GM23338 (cell line): Measurements from ENCODE around the gene KLHDC7B. TPM values are rescaled to one million over a fixed set of nuclear protein-coding genes. Genes with fewer than 3 reads are reported as not detected.

Source experiments
- ATAC-seq: fragments of 200-7000 bp; cut with Tn5 transposase; 3 replicates; pipeline ENCODE4 v1.9.1; 2020
- DNase-seq: peaks from one replicate; pipeline ENCODE4 v3.0.0-alpha.2; 2015; ENCODE audit warnings: low spot score
- H2AFZ ChIP-seq: fragments of 200-600 bp; sonication (generic); 2 replicates; pipeline ENCODE4 v1.8.0; 2016; ENCODE audit warnings: antibody characterized with exemption, mild to moderate bottlenecking, moderate library complexity
- H3F3A ChIP-seq: fragments of 200-600 bp; sonication (generic); replicated peaks from 2 replicates; pipeline ENCODE4 v1.8.0; 2017; ENCODE audit warnings: antibody characterized with exemption, mixed run types, low read depth
- H3K27ac ChIP-seq: fragments of 200-600 bp; sonication (generic); 2 replicates; pipeline ENCODE4 v1.6.1; 2016; ENCODE audit warnings: low read depth
- H3K27me3 ChIP-seq: fragments of 200-600 bp; sonication (generic); 2 replicates; pipeline ENCODE4 v1.8.0; 2016; ENCODE audit warnings: mild to moderate bottlenecking, mixed run types, moderate library complexity; ENCODE audit not compliant: insufficient read depth
- H3K36me3 ChIP-seq: fragments of 200-600 bp; sonication (generic); 2 replicates; pipeline ENCODE4 v1.8.0; 2016; ENCODE audit warnings: mild to moderate bottlenecking; ENCODE audit not compliant: insufficient read depth
- H3K4me1 ChIP-seq: fragments of 200-600 bp; sonication (generic); 2 replicates; pipeline ENCODE4 v1.8.0; 2016; ENCODE audit warnings: mild to moderate bottlenecking, moderate library complexity; ENCODE audit not compliant: insufficient read depth
- H3K4me2 ChIP-seq: fragments of 200-600 bp; sonication (generic); 2 replicates; pipeline ENCODE4 v1.7.1; 2017; ENCODE audit warnings: mixed run types
- H3K4me3 ChIP-seq: fragments of 200-600 bp; sonication (generic); 2 replicates; pipeline ENCODE4 v1.6.1; 2016; ENCODE audit warnings: mixed run types
- H3K79me2 ChIP-seq: fragments of 200-600 bp; sonication (generic); replicated peaks from 2 replicates; pipeline ENCODE4 v1.8.0; 2017; ENCODE audit warnings: mild to moderate bottlenecking; ENCODE audit not compliant: insufficient read depth
- H3K9me2 ChIP-seq: fragments of 200-600 bp; sonication (generic); 2 replicates; pipeline ENCODE4 v1.8.0; 2017; ENCODE audit not compliant: insufficient read depth
- H4K20me1 ChIP-seq: fragments of 200-600 bp; sonication (generic); replicated peaks from 2 replicates; pipeline ENCODE4 v1.8.0; 2017; ENCODE audit warnings: mild to moderate bottlenecking; ENCODE audit not compliant: insufficient read depth
- H3K27ac Mint-ChIP-seq: 2 replicates; pipeline ENCODE4 v1.8.0; 2020; ENCODE audit warnings: inconsistent platforms, mild to moderate bottlenecking, moderate library complexity, mixed read lengths
- H3K27me3 Mint-ChIP-seq: 3 replicates; pipeline ENCODE4 v1.8.0; 2022; ENCODE audit warnings: low read depth, mild to moderate bottlenecking, moderate library complexity, mixed read lengths, inconsistent platforms; ENCODE audit not compliant: insufficient read depth, poor library complexity
- H3K36me3 Mint-ChIP-seq: 3 replicates; pipeline ENCODE4 v1.8.0; 2021; ENCODE audit warnings: low read depth, mild to moderate bottlenecking, inconsistent platforms, moderate library complexity, mixed read lengths
- H3K4me1 Mint-ChIP-seq: 3 replicates; pipeline ENCODE4 v1.8.0; 2020; ENCODE audit warnings: mild to moderate bottlenecking, inconsistent platforms, mixed read lengths
- H3K4me3 Mint-ChIP-seq: 3 replicates; pipeline ENCODE4 v1.8.0; 2021; ENCODE audit warnings: moderate library complexity, mild to moderate bottlenecking, inconsistent platforms, mixed read lengths
- H3K9me3 Mint-ChIP-seq: 3 replicates; pipeline ENCODE4 v1.8.0; 2020; ENCODE audit warnings: moderate library complexity, mild to moderate bottlenecking, inconsistent platforms, mixed read lengths
- CREB1 ChIP-seq: fragments of 250-450 bp; sonication (Bioruptor Pico); IDR thresholded peaks from 2 replicates; pipeline ENCODE4 v1.5.0; 2020; ENCODE audit warnings: low read depth, mild to moderate bottlenecking, moderate library complexity
- EZH2 ChIP-seq: fragments of 200-600 bp; sonication (generic); IDR thresholded peaks from one replicate; pipeline ENCODE4 v1.8.0; 2017; ENCODE audit warnings: antibody characterized with exemption, mild to moderate bottlenecking, low read depth; ENCODE audit not compliant: unreplicated experiment
- EZH2phosphoT487 ChIP-seq: fragments of 200-600 bp; sonication (generic); IDR thresholded peaks from one replicate; pipeline ENCODE4 v1.8.1; 2018; ENCODE audit warnings: antibody characterized with exemption; ENCODE audit not compliant: unreplicated experiment
- JUNB ChIP-seq: IDR thresholded peaks from one replicate; pipeline ENCODE4 v1.6.1; 2016; ENCODE audit warnings: antibody characterized with exemption; ENCODE audit not compliant: unreplicated experiment
- NANOG ChIP-seq: IDR thresholded peaks from 2 replicates; pipeline ENCODE4 v1.6.1; 2016; ENCODE audit warnings: antibody characterized with exemption, borderline replicate concordance
- POLR2AphosphoS5 ChIP-seq: IDR thresholded peaks from 2 replicates; pipeline ENCODE4 v1.6.1; 2016; ENCODE audit warnings: antibody characterized with exemption, low read depth
- STAT1 ChIP-seq: IDR thresholded peaks from one replicate; pipeline ENCODE4 v1.6.1; 2016; ENCODE audit warnings: antibody characterized with exemption; ENCODE audit not compliant: unreplicated experiment
- ZNF114 ChIP-seq: fragments of 250-450 bp; sonication (Bioruptor Pico); IDR thresholded peaks from 2 replicates; pipeline ENCODE4 v1.5.0; 2020; ENCODE audit warnings: mild to moderate bottlenecking, moderate library complexity
- ZNF331 ChIP-seq: fragments of 250-450 bp; sonication (Bioruptor Pico); IDR thresholded peaks from 2 replicates; pipeline ENCODE4 v1.5.0; 2020; ENCODE audit warnings: low read depth, mild to moderate bottlenecking, moderate library complexity
- polyA plus RNA-seq: library from polyadenylated mRNA; unstranded; fragments of >200 nt; fragmentation: Nextera tagmentation; extraction: Ambion mirVana; gene quantifications from 2 replicates; pipeline ENCODE4 v1.2.1, GENCODE V29; 2016
- total RNA-seq: library from RNA; depleted of rRNA; stranded (reverse); fragments of >200 nt; shearing (Covaris generic); gene quantifications from 2 replicates; pipeline ENCODE4 v1.2.3, GENCODE V29; 2014
- TF ChIP-seq, protein P1 (sequence below): fragments of 250-450 bp; sonication (Bioruptor Pico); IDR thresholded peaks from 2 replicates; pipeline ENCODE4 v1.5.0; 2020; ENCODE audit warnings: mild to moderate bottlenecking, moderate library complexity
- TF ChIP-seq, protein P2 (sequence below): IDR thresholded peaks from one replicate; pipeline ENCODE4 v1.6.1; 2018; ENCODE audit warnings: antibody characterized with exemption; ENCODE audit not compliant: unreplicated experiment
- TF ChIP-seq, protein P3 (sequence below): IDR thresholded peaks from 2 replicates; pipeline ENCODE4 v1.6.1; 2016; ENCODE audit warnings: antibody characterized with exemption
- TF ChIP-seq, protein P4 (sequence below), 2 experiments: fragments of 200-600 bp in 1 of 2; sonication (generic) in 1 of 2; conservative IDR thresholded peaks; 2 replicates each; pipeline versions ENCODE4 v1.5.1 to v1.6.1; 2016 to 2017; ENCODE audit warnings: antibody characterized with exemption in 2 of 2, low read depth in 2 of 2, mild to moderate bottlenecking in 2 of 2, moderate library complexity in 1 of 2

Gene KLHDC7B
- total and polyA plus RNA-seq, 2 experiments from 2014 or later, result not detected

- Mint-ChIP-seq H3K9me3 (no peaks in the 10 kb centered on the region), H3K27me3 (peaks cover 8% of the 10 kb centered on the region), H3K36me3 (no peaks in the 10 kb centered on the region; the same call in 2 of the 3 replicates), H3K27ac (no peak overlapping the region), H3K4me3 (no peak overlapping the region), H3K4me1 (peaks cover 7% of the 10 kb centered on the region)
- H3K4me2 ChIP-seq, result no peak overlapping the region
- H3K79me2 ChIP-seq, result no peaks in the 10 kb centered on the region
- no peak overlapping the region for H2AFZ ChIP-seq
- no peak for ATAC-seq
- no peaks in the 10 kb centered on the region for H3K9me2 ChIP-seq
- no peak for TF ChIP-seq EZH2phosphoT487
- no peak for TF ChIP-seq STAT1
- TF ChIP-seq EZH2, result no peak
- TF ChIP-seq, protein P1, sequence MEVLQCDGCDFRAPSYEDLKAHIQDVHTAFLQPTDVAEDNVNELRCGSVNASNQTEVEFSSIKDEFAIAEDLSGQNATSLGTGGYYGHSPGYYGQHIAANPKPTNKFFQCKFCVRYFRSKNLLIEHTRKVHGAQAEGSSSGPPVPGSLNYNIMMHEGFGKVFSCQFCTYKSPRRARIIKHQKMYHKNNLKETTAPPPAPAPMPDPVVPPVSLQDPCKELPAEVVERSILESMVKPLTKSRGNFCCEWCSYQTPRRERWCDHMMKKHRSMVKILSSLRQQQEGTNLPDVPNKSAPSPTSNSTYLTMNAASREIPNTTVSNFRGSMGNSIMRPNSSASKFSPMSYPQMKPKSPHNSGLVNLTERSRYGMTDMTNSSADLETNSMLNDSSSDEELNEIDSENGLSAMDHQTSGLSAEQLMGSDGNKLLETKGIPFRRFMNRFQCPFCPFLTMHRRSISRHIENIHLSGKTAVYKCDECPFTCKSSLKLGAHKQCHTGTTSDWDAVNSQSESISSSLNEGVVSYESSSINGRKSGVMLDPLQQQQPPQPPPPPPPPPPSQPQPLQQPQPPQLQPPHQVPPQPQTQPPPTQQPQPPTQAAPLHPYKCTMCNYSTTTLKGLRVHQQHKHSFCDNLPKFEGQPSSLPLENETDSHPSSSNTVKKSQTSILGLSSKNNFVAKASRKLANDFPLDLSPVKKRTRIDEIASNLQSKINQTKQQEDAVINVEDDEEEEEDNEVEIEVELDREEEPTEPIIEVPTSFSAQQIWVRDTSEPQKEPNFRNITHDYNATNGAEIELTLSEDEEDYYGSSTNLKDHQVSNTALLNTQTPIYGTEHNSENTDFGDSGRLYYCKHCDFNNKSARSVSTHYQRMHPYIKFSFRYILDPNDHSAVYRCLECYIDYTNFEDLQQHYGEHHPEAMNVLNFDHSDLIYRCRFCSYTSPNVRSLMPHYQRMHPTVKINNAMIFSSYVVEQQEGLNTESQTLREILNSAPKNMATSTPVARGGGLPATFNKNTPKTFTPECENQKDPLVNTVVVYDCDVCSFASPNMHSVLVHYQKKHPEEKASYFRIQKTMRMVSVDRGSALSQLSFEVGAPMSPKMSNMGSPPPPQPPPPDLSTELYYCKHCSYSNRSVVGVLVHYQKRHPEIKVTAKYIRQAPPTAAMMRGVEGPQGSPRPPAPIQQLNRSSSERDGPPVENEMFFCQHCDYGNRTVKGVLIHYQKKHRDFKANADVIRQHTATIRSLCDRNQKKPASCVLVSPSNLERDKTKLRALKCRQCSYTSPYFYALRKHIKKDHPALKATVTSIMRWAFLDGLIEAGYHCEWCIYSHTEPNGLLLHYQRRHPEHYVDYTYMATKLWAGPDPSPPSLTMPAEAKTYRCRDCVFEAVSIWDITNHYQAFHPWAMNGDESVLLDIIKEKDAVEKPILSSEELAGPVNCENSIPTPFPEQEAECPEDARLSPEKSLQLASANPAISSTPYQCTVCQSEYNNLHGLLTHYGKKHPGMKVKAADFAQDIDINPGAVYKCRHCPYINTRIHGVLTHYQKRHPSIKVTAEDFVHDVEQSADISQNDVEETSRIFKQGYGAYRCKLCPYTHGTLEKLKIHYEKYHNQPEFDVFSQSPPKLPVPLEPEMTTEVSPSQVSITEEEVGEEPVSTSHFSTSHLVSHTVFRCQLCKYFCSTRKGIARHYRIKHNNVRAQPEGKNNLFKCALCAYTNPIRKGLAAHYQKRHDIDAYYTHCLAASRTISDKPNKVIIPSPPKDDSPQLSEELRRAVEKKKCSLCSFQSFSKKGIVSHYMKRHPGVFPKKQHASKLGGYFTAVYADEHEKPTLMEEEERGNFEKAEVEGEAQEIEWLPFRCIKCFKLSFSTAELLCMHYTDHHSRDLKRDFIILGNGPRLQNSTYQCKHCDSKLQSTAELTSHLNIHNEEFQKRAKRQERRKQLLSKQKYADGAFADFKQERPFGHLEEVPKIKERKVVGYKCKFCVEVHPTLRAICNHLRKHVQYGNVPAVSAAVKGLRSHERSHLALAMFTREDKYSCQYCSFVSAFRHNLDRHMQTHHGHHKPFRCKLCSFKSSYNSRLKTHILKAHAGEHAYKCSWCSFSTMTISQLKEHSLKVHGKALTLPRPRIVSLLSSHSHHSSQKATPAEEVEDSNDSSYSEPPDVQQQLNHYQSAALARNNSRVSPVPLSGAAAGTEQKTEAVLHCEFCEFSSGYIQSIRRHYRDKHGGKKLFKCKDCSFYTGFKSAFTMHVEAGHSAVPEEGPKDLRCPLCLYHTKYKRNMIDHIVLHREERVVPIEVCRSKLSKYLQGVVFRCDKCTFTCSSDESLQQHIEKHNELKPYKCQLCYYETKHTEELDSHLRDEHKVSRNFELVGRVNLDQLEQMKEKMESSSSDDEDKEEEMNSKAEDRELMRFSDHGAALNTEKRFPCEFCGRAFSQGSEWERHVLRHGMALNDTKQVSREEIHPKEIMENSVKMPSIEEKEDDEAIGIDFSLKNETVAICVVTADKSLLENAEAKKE (CRISPR knock-in tag), result no peak
- TF ChIP-seq NANOG, result no peak
- TF ChIP-seq, protein P2, sequence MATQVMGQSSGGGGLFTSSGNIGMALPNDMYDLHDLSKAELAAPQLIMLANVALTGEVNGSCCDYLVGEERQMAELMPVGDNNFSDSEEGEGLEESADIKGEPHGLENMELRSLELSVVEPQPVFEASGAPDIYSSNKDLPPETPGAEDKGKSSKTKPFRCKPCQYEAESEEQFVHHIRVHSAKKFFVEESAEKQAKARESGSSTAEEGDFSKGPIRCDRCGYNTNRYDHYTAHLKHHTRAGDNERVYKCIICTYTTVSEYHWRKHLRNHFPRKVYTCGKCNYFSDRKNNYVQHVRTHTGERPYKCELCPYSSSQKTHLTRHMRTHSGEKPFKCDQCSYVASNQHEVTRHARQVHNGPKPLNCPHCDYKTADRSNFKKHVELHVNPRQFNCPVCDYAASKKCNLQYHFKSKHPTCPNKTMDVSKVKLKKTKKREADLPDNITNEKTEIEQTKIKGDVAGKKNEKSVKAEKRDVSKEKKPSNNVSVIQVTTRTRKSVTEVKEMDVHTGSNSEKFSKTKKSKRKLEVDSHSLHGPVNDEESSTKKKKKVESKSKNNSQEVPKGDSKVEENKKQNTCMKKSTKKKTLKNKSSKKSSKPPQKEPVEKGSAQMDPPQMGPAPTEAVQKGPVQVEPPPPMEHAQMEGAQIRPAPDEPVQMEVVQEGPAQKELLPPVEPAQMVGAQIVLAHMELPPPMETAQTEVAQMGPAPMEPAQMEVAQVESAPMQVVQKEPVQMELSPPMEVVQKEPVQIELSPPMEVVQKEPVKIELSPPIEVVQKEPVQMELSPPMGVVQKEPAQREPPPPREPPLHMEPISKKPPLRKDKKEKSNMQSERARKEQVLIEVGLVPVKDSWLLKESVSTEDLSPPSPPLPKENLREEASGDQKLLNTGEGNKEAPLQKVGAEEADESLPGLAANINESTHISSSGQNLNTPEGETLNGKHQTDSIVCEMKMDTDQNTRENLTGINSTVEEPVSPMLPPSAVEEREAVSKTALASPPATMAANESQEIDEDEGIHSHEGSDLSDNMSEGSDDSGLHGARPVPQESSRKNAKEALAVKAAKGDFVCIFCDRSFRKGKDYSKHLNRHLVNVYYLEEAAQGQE, result no peak
- TF ChIP-seq JUNB, result no peak
- TF ChIP-seq, protein P3, sequence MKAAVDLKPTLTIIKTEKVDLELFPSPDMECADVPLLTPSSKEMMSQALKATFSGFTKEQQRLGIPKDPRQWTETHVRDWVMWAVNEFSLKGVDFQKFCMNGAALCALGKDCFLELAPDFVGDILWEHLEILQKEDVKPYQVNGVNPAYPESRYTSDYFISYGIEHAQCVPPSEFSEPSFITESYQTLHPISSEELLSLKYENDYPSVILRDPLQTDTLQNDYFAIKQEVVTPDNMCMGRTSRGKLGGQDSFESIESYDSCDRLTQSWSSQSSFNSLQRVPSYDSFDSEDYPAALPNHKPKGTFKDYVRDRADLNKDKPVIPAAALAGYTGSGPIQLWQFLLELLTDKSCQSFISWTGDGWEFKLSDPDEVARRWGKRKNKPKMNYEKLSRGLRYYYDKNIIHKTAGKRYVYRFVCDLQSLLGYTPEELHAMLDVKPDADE, result no peak
- TF ChIP-seq, protein P4, sequence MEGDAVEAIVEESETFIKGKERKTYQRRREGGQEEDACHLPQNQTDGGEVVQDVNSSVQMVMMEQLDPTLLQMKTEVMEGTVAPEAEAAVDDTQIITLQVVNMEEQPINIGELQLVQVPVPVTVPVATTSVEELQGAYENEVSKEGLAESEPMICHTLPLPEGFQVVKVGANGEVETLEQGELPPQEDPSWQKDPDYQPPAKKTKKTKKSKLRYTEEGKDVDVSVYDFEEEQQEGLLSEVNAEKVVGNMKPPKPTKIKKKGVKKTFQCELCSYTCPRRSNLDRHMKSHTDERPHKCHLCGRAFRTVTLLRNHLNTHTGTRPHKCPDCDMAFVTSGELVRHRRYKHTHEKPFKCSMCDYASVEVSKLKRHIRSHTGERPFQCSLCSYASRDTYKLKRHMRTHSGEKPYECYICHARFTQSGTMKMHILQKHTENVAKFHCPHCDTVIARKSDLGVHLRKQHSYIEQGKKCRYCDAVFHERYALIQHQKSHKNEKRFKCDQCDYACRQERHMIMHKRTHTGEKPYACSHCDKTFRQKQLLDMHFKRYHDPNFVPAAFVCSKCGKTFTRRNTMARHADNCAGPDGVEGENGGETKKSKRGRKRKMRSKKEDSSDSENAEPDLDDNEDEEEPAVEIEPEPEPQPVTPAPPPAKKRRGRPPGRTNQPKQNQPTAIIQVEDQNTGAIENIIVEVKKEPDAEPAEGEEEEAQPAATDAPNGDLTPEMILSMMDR (conservative IDR thresholded peaks at IDR 0.05; ENCODE audit: low read depth in 2 of 2), result no peak
- TF ChIP-seq POLR2AphosphoS5, result no peak
- no peak for TF ChIP-seq ZNF114
- no peak for TF ChIP-seq ZNF331 (CRISPR knock-in tag)
- no peak for TF ChIP-seq CREB1 (CRISPR knock-in tag)
- peaks cover 8% of the 10 kb centered on the region for H3K4me1 ChIP-seq
- H3K4me3 ChIP-seq, result no peak overlapping the region
- H3K27me3 ChIP-seq, result peaks cover 17% of the 10 kb centered on the region; the same call in 1 of the 2 replicates
- H3F3A ChIP-seq, result peaks cover 9% of the 10 kb centered on the region
- DNase-seq, result no peak
- H3K27ac ChIP-seq, result no peak overlapping the region
- H3K36me3 ChIP-seq, result no peaks in the 10 kb centered on the region
- peaks cover 2% of the 10 kb centered on the region; the same call in 1 of the 2 replicates for H4K20me1 ChIP-seq
These were observed 41.7 kb downstream of the KLHDC7B start for GRCh38 chr22:50587407-50587806.
